ENCODE results near the gene OR13F1. TPM values are rescaled to one million over a fixed set of nuclear protein-coding genes. Genes with fewer than 3 reads are reported as not detected.

Gene OR13F1
- total and polyA plus RNA-seq, 2 of the 8 experiments (the other 6 are each of a cell fraction or from before 2014, with no cell fraction given) = not detected

- no peak overlapping the region for H3K4me2 ChIP-seq (ENCODE audit: insufficient read depth in 1 of 2, low read depth in 2 of 2, low read length in 2 of 2)
- no peak overlapping the region for H3K14ac ChIP-seq (ENCODE audit: insufficient read length)
- no peak overlapping the region for H3K4ac ChIP-seq (replicated peaks; ENCODE audit: insufficient read length, low read depth, low read length)
- no peaks in the 10 kb centered on the region for H4K20me1 ChIP-seq (replicated peaks in 1 of 2; ENCODE audit: control insufficient read depth in 1 of 2, insufficient read depth in 2 of 2, low read length in 2 of 2)
- no peaks in the 10 kb centered on the region for H3K36me3 ChIP-seq (ENCODE audit: control insufficient read depth in 2 of 4, insufficient read depth in 4 of 4, low read length in 3 of 4)
- no peak overlapping the region for H2BK20ac ChIP-seq (ENCODE audit: low read length)
- H2BK5ac ChIP-seq (ENCODE audit: low read depth, low read length) = no peak overlapping the region
- H4K8ac ChIP-seq (ENCODE audit: extremely low read depth, insufficient read depth, low read length) = no peak overlapping the region
- no peak overlapping the region for H3K56ac ChIP-seq (replicated peaks; ENCODE audit: insufficient read length, low read depth, low read length)
- CTCF ChIA-PET (ENCODE audit: partially characterized antibody) = interaction anchor here (1.6 kb wide), 1 partner anchor 10 kb away, joined by 7 read pairs; no protein-coding TSS in a partner anchor
- no peak overlapping the region for H2BK15ac ChIP-seq (ENCODE audit: low read length)
- no peaks in the 10 kb centered on the region for H3K4me1 ChIP-seq (replicated peaks in 1 of 4; ENCODE audit: control insufficient read depth in 3 of 4, insufficient read depth in 4 of 4, low read length in 3 of 4)
- no peak overlapping the region for H3K9ac ChIP-seq (replicated peaks in 1 of 4; ENCODE audit: extremely low read depth in 1 of 4, low read depth in 3 of 4, low read length in 3 of 4)
- H3K9me3 ChIP-seq (ENCODE audit: insufficient read depth in 2 of 2, low read depth in 1 of 2, low read length in 1 of 2) = peaks cover 0 to 4% of the 10 kb centered on the region in 2 experiments; a peak in 1 of 4 replicates
- H3K79me1 ChIP-seq (ENCODE audit: low read depth, low read length) = no peaks in the 10 kb centered on the region
- TF ChIP-seq EZH2 (IDR thresholded peaks at IDR 0.05; ENCODE audit: low read depth, low read length, severe bottlenecking) (no peak), YY1 (IDR thresholded peaks at IDR 0.05; ENCODE audit: low read depth, low read length) (no peak), USF2 (IDR thresholded peaks at IDR 0.05; ENCODE audit: low read length) (no peak), GABPA (IDR thresholded peaks at IDR 0.05; ENCODE audit: borderline replicate concordance, insufficient read depth, low read length) (no peak), SUZ12 (IDR thresholded peaks at IDR 0.05; ENCODE audit: low read length) (no peak), PHF8 (conservative IDR thresholded peaks at IDR 0.05; ENCODE audit: low read depth, low read length) (no peak), CBX5 (IDR thresholded peaks at IDR 0.05; ENCODE audit: low read depth, low read length) (no peak), CTBP2 (IDR thresholded peaks at IDR 0.05; ENCODE audit: borderline replicate concordance, insufficient read depth, insufficient read length, low read length) (no peak)
- TF ChIP-seq, protein P1, sequence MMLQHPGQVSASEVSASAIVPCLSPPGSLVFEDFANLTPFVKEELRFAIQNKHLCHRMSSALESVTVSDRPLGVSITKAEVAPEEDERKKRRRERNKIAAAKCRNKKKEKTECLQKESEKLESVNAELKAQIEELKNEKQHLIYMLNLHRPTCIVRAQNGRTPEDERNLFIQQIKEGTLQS (IDR thresholded peaks at IDR 0.05; ENCODE audit: insufficient read depth, low read depth, low read length) = no peak
- no peak overlapping the region for H3K18ac ChIP-seq (ENCODE audit: extremely low read depth, low read length)
- H2AK5ac ChIP-seq (ENCODE audit: low read depth, low read length) = no peak overlapping the region
- no peak overlapping the region for H3K23ac ChIP-seq (ENCODE audit: insufficient read length)
- WGBS, 2 experiments (ENCODE audit: extremely low coverage in 1 of 2, insufficient coverage in 1 of 2, insufficient read length in 1 of 2, insufficient replicate concordance in 2 of 2, low coverage in 1 of 2, low lambda C conversion rate in 2 of 2, missing lambda C conversion rate in 1 of 2) = 90% methylated on average over 2 of the region's 2 CpGs; no CpG with 5 or more reads in 1 of the 2 experiments
- DNase-seq (ENCODE audit: low read depth in 1 of 2, low spot score in 2 of 2) (no peak), FAIRE-seq (no peak)
- no peak overlapping the region for H2BK12ac ChIP-seq (ENCODE audit: low read depth, low read length)
- no peak overlapping the region for H2BK120ac ChIP-seq (replicated peaks; ENCODE audit: low read depth, low read length)
- H3K79me2 ChIP-seq (ENCODE audit: control insufficient read depth in 1 of 2, insufficient read depth in 2 of 2, low read length in 2 of 2) = no peaks in the 10 kb centered on the region
- H3K4me3 ChIP-seq (ENCODE audit: extremely low read depth in 1 of 4, insufficient read depth in 2 of 4, low read depth in 3 of 4, low read length in 4 of 4) = no peak overlapping the region
- H4K91ac ChIP-seq (replicated peaks; ENCODE audit: insufficient read length, low read length) = no peak overlapping the region
- no peak overlapping the region for H4K5ac ChIP-seq (ENCODE audit: insufficient read length, low read depth, low read length)
- no peaks in the 10 kb centered on the region for H3K27me3 ChIP-seq (replicated peaks in 1 of 4; ENCODE audit: control insufficient read depth in 3 of 4, extremely low read depth in 1 of 4, insufficient read depth in 3 of 4, low read length in 3 of 4)
- H3K27ac ChIP-seq (ENCODE audit: low read depth, low read length) = no peak overlapping the region
- no peak overlapping the region for H2AFZ ChIP-seq (ENCODE audit: low read length)
- POLR2A ChIA-PET (ENCODE audit: partially characterized antibody) = no interaction called here
- no peaks in the 10 kb centered on the region for H3K23me2 ChIP-seq (ENCODE audit: low read depth, low read length)
Observed at GRCh38 chr9:104485014-104485413, 19.0 kb upstream of the OR13F1 start.
